HepG2 (cell line): ENCODE results near the gene RITA1. TPM values are rescaled to one million over a fixed set of nuclear protein-coding genes. Genes with fewer than 3 reads are reported as not detected.

ENCODE experiments used
- BCL3 ChIP-seq: sonication (generic); formaldehyde crosslinking; IDR thresholded peaks from 2 replicates; pipeline ENCODE4 v1.5.1; 2020; ENCODE audit warnings: mild to moderate bottlenecking, missing genetic modification reagents, moderate library complexity
- BCLAF1 ChIP-seq: fragments of 450-650 bp; IDR thresholded peaks from 2 replicates; pipeline ENCODE4 v1.6.1; 2017; ENCODE audit warnings: mild to moderate bottlenecking
- FOXA3 ChIP-seq: IDR thresholded peaks from 2 replicates; pipeline ENCODE4 v1.6.1; 2016; ENCODE audit warnings: missing genetic modification reagents, missing compliant biosample characterization
- FOXP4 ChIP-seq: sonication (generic); formaldehyde crosslinking; IDR thresholded peaks from 2 replicates; pipeline ENCODE4 v1.4.0; 2020; ENCODE audit warnings: missing genetic modification reagents
- HDAC2 ChIP-seq: sonication (generic); formaldehyde crosslinking; IDR thresholded peaks from 2 replicates; pipeline ENCODE4 v1.4.0; 2020; ENCODE audit warnings: missing genetic modification reagents
- HMG20A ChIP-seq: IDR thresholded peaks from 2 replicates; pipeline ENCODE4 v1.6.1; 2016; ENCODE audit warnings: borderline replicate concordance
- JUNB ChIP-seq: sonication (generic); formaldehyde crosslinking; IDR thresholded peaks from 2 replicates; pipeline ENCODE4 v1.8.0; 2022; ENCODE audit warnings: missing genetic modification reagents, mild to moderate bottlenecking, borderline replicate concordance
- NR2F1 ChIP-seq, 2 experiments: fragments of 450-650 bp in 1 of 2; formaldehyde crosslinking in 1 of 2; IDR thresholded peaks; 2 replicates each; pipeline versions ENCODE4 v1.5.0 to v1.6.1; 2016 to 2020; ENCODE audit warnings: mild to moderate bottlenecking in 1 of 2, missing compliant biosample characterization in 1 of 2, missing genetic modification reagents in 1 of 2, moderate library complexity in 1 of 2
- PITX1 ChIP-seq: sonication (generic); formaldehyde crosslinking; IDR thresholded peaks from 2 replicates; pipeline ENCODE4 v1.5.1; 2020; ENCODE audit warnings: mild to moderate bottlenecking, missing genetic modification reagents
- PRPF4 ChIP-seq: fragments of 200-400 bp; formaldehyde crosslinking; IDR thresholded peaks from 2 replicates; pipeline ENCODE4 v1.6.1; 2016; ENCODE audit warnings: low read length, low read depth; ENCODE audit not compliant: poor library complexity, severe bottlenecking
- TBX2 ChIP-seq: sonication (generic); formaldehyde crosslinking; IDR thresholded peaks from 2 replicates; pipeline ENCODE4 v1.5.0; 2020; ENCODE audit warnings: missing genetic modification reagents, mild to moderate bottlenecking, borderline replicate concordance
- ZBTB33 ChIP-seq: sonication (generic); formaldehyde crosslinking; IDR thresholded peaks from 2 replicates; pipeline ENCODE4 v1.4.0; 2020; ENCODE audit warnings: missing genetic modification reagents
- ZFP36L1 ChIP-seq: sonication (generic); formaldehyde crosslinking; IDR thresholded peaks from 2 replicates; pipeline ENCODE4 v1.8.0; 2022; ENCODE audit warnings: mild to moderate bottlenecking, missing genetic modification reagents, moderate library complexity
- ZGPAT ChIP-seq: IDR thresholded peaks from 2 replicates; pipeline ENCODE4 v1.6.1; 2016; ENCODE audit warnings: mild to moderate bottlenecking
- ZKSCAN5 ChIP-seq: sonication (generic); formaldehyde crosslinking; IDR thresholded peaks from 2 replicates; pipeline ENCODE4 v1.5.1; 2020; ENCODE audit warnings: mild to moderate bottlenecking, missing genetic modification reagents
- ZNF775 ChIP-seq: sonication (generic); formaldehyde crosslinking; IDR thresholded peaks from 2 replicates; pipeline ENCODE4 v1.4.0; 2020; ENCODE audit warnings: missing genetic modification reagents, mild to moderate bottlenecking, moderate library complexity, borderline replicate concordance
- polyA plus RNA-seq, 8 experiments: library from polyadenylated mRNA; depleted of rRNA in 3 of 8; stranded (reverse) in 7 of 8; unstranded in 1 of 8; fragments of >200 nt; fragmentation: Illumina TruSeq in 4 of 8; extraction: Trizol in 4 of 8; gene quantifications; 2 replicates each; pipeline versions ENCODE4 v1.2.1 to v1.2.3, GENCODE V29; 2011 to 2016; ENCODE audit warnings: low read depth in 4 of 8, missing spikeins in 1 of 8, mixed read lengths in 1 of 8; ENCODE audit not compliant: insufficient read depth in 1 of 8
- total RNA-seq, 5 experiments: library from RNA; depleted of rRNA; stranded (reverse); fragments of >200 nt; fragmentation: Illumina TruSeq; extraction: Trizol; gene quantifications; 2 replicates each; pipeline ENCODE4 v1.2.3, GENCODE V29; 2016; ENCODE audit warnings: low read depth in 1 of 5

Gene RITA1
- total and polyA plus RNA-seq, 2 of the 13 experiments (the other 11 are each of a cell fraction or from before 2014, with no cell fraction given) = 12.4 to 28.9 TPM

- TF ChIP-seq FOXP4 (peak; percentile 28; the same call in 1 of the 2 replicates), ZNF775 (CRISPR knock-in tag) (no peak), HDAC2 (peak; percentile 69; the same call in 1 of the 2 replicates), ZFP36L1 (CRISPR knock-in tag) (no peak), JUNB (CRISPR knock-in tag) (peak; percentile 45; the same call in 1 of the 2 replicates), NR2F1 (CRISPR knock-in tag; IDR thresholded peaks at IDR 0.05) (peak in 1 of 2 experiments; percentile 61; a peak in 2 of 4 replicates), TBX2 (peak; percentile 55; the same call in 1 of the 2 replicates), BCL3 (CRISPR knock-in tag) (no peak), FOXA3 (CRISPR knock-in tag) (0 out of 2 replicates have a peak, but pooled peaks have one; percentile 39), ZGPAT (CRISPR knock-in tag) (peak; percentile 41), PRPF4 (no peak), ZKSCAN5 (CRISPR knock-in tag) (no peak), ZBTB33 (peak; percentile 87), HMG20A (CRISPR knock-in tag) (0 out of 2 replicates have a peak, but pooled peaks have one; percentile 23), PITX1 (CRISPR knock-in tag) (peak; percentile 36; the same call in 1 of the 2 replicates), BCLAF1 (no peak)
Observed at GRCh38 chr12:113230315-113231234, 45.1 kb downstream of the RITA1 start (continued).
